ENCODE results near the gene CCDC192.

DNA sequence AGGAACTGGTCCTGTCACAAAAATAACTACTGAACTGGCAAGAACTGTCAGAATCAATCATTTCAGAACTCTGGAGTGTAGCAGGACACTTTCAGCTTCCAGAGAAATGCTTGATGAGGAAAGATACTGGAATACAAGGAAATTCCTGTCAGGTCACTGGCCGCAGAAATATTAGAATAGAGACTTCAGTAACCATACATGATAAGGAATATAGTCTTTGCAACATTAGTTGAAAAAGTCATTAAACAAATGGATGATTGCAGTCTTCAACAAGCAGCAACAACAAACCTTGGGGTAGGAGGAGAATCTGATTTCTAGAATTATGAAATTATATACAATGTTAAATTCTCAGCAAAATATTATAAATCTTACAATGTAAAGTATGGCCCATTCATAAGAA lies 88.2 kb downstream of the CCDC192 start:
- TF ChIP-seq, protein P1, sequence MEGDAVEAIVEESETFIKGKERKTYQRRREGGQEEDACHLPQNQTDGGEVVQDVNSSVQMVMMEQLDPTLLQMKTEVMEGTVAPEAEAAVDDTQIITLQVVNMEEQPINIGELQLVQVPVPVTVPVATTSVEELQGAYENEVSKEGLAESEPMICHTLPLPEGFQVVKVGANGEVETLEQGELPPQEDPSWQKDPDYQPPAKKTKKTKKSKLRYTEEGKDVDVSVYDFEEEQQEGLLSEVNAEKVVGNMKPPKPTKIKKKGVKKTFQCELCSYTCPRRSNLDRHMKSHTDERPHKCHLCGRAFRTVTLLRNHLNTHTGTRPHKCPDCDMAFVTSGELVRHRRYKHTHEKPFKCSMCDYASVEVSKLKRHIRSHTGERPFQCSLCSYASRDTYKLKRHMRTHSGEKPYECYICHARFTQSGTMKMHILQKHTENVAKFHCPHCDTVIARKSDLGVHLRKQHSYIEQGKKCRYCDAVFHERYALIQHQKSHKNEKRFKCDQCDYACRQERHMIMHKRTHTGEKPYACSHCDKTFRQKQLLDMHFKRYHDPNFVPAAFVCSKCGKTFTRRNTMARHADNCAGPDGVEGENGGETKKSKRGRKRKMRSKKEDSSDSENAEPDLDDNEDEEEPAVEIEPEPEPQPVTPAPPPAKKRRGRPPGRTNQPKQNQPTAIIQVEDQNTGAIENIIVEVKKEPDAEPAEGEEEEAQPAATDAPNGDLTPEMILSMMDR (conservative IDR thresholded peaks at IDR 0.05): no peak
- TF ChIP-seq ZFX (IDR thresholded peaks at IDR 0.05): no peak
